T follicular helper cell (primary cell): Measurements from ENCODE around the gene RAB11FIP2.
"Not testable (repeated sequence)": the region's sequence is repeated elsewhere in the genome, so short reads cannot be mapped to it uniquely, and the experiment has no call there.

Source experiments
- DNase-seq: peaks from one replicate; pipeline ENCODE4 v3.0.0-alpha.2; 2020; ENCODE audit warnings: low read depth
- total RNA-seq, 2 experiments: gene quantifications; one replicate each; lab custom pipeline; 2026; lab: John Stamatoyannopoulos, UW

RAB11FIP2 gene
- total RNA-seq: 29.0 to 38.4 reads per million in 2 experiments

GRCh38 chr10:118046395-118047156, at the start of gene RAB11FIP2:
TSS of gene RAB11FIP2 (minus strand) at chr10:118046941. CDS start at chr10:118046163, 778 bp downstream.
- DNase-seq: peak; percentile 92

GRCh38 chr10:118096022-118096421, 49.3 kb upstream of the RAB11FIP2 start:
- DNase-seq: no peak

- no peak for DNase-seq
Measured at GRCh38 chr10:118092209-118092608, 45.5 kb upstream of the RAB11FIP2 start.

GRCh38 chr10:118080817-118081216, 34.1 kb upstream of the RAB11FIP2 start:
- DNase-seq: no peak

GRCh38 chr10:118076705-118077104, 30.0 kb upstream of the RAB11FIP2 start:
- no peak for DNase-seq

GRCh38 chr10:118072840-118073239, 26.1 kb upstream of the RAB11FIP2 start:
- no peak for DNase-seq

GRCh38 chr10:118067389-118067788, 20.6 kb upstream of the RAB11FIP2 start:
- not testable (repeated sequence) for DNase-seq

- DNase-seq: no peak
Measured at GRCh38 chr10:118062798-118063238, 16.1 kb upstream of the RAB11FIP2 start.

- DNase-seq: no peak
Measured at GRCh38 chr10:118058371-118058770, 11.6 kb upstream of the RAB11FIP2 start.

GRCh38 chr10:118057361-118057760, 10.6 kb upstream of the RAB11FIP2 start:
- DNase-seq: no peak

GRCh38 chr10:118054383-118054782, 7.6 kb upstream of the RAB11FIP2 start:
- no peak for DNase-seq

GRCh38 chr10:118052816-118053215, 6.1 kb upstream of the RAB11FIP2 start:
- DNase-seq: no peak

GRCh38 chr10:118047880-118048279, 1.1 kb upstream of the RAB11FIP2 start:
- DNase-seq: no peak

- DNase-seq: no peak
Measured at GRCh38 chr10:118047157-118047719, 497 bp upstream of the RAB11FIP2 start.

GRCh38 chr10:118045837-118046394, 825 bp downstream of the RAB11FIP2 start:
- DNase-seq: no peak

- DNase-seq: no peak
Measured at GRCh38 chr10:118045158-118045836, 1.4 kb downstream of the RAB11FIP2 start.

- no peak for DNase-seq
Measured at GRCh38 chr10:118042827-118043242, 3.9 kb downstream of the RAB11FIP2 start.

- DNase-seq: no peak
Measured at GRCh38 chr10:118042336-118042735, 4.4 kb downstream of the RAB11FIP2 start.

- no peak for DNase-seq
Measured at GRCh38 chr10:118041316-118041715, 5.4 kb downstream of the RAB11FIP2 start.

GRCh38 chr10:118036281-118036875, 10.4 kb downstream of the RAB11FIP2 start:
- DNase-seq: no peak

GRCh38 chr10:118035354-118036005, 11.3 kb downstream of the RAB11FIP2 start:
- no peak for DNase-seq
